Hypothalamus (tissue), 51 donors: ENCODE results near the gene CPNE8.

Source experiments
- DNase-seq, 51 donors: peaks; one replicate each; lab custom pipeline; 2025; lab: John Stamatoyannopoulos, UW

CPNE8 gene

DNA sequence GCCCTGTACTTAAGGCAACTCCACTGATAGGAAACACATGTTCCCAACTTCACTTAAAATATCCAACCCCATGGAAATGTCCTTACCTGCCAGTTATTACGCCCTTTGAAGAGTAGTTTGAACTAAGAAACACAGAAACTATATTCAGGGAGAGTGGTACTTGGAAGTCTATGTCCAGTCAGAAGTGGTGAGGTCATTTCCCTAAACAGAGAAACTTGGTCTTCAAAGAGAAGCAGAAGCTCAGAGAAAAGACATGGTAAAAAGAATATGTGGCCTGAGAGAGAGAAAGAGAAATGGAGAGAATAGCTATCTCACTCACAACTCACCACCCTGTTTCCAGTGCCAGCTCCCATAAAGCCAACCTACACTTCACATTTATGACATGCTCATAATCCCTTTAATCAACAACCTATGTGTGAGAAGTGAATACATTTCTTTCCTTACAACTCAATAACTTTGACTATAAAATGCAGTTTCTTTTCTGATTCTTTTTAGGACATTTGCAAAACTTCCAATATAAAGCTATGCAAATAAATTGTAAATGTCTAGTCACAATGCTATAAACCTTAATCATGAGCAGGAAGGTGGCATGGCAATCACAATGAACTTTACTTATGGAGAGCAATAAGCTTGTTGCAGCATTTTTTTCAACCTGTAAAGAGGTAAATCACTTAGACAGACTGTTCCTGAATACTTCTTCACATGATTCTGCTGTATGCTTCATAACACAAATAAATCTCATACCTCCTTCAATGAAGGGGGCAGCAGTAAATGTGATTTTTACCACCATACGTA is 67.1 kb downstream of the CPNE8 start:
- DNase-seq: no peak

DNA sequence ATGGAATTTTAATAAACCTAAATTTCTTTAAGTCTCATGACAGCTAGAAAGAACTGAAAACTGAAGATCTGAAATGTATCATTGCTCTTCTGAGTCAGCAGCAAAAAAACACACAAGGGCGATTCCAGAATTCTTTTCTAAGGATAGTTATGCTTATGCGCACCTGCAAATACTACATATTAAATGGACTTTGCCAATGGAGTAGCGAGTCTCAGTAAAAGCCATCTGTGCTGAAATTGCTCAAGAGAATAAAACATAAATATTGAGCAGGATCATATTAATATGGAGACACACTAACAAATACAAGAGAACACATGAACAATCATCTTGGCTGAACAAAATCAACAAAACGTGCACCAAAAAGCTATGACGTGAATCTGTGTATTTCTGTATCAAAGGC is 73.7 kb downstream of the CPNE8 start:
- DNase-seq: no peak

DNA sequence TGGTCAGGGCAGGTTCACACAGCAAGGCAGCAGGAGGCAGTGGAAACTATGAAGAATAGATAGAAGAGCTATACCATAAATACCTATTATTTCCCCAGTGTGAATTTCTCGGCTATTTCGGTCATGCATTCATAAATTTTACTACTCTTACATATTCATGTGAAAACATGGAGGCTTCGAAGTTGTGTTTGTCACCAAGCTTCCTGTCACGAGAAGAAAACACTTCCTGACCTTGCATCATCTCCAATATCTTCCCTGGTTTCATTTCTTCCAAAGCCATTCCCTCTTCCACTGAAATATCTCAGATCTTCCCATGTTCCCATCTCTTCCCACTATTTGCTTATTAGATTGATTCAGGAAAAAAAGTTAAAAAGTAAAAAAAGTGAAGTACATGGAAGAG is 80.4 kb downstream of the CPNE8 start:
- DNase-seq: no peak

DNA sequence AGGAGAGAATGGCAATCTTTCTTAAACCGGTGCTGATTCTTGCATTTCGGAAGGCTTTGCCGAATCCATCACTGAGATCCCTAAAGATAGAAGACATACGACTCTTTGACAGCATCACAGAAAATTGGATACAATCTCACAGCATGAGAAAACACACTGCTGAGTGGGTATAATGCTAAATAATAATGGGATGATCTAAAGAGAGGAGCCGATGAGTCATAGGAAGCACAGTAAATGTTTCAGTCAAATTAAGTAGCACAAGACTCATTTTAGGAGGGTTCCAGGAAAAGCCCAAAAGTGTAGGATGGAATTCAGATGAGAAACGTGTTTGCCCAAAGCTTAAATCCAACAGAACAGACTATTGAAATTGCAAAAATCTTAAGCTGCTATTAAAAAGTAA is 81.7 kb downstream of the CPNE8 start:
- DNase-seq: peak in 1 of 51 donors; percentile 17

DNA sequence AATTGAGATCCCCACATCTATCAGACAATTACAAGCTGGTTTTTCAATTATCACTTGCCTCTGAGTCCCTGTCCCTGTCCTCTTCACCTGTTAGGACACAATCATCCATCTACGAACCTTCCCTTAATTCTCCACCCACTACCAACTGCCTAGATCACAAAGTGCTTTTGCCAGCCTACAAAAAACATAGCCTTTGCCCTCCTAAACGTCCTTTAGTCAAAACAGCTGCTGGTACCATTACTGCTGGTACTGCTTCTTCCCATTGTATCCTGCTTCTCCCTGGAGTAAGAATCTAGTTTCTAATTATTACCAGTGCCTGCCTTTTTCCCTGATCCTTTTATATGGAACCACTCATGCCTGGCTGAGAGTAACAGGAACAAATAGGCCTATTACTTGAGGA is 82.1 kb downstream of the CPNE8 start:
- peak in 1 of 51 donors; percentile 17 for DNase-seq

DNA sequence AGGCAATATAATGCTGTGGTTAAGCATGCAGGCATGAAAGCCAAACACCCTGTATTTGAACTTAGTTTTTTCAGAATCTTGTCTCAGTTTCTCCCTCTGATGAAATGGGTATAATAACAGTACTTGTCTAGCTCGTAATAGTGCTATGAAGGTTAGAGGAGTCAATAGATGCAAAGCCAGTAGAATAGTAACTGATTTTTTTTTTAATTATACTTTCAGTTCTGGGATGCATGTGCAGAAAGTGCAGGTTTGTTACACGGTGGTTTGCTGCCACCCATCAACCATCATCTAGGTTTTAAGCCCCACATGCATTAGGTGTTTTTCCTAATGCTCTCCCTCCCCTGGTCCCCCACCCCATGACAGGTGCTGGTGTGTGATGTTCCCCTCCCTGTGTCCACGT is 87.4 kb downstream of the CPNE8 start:
- DNase-seq: no peak

DNA sequence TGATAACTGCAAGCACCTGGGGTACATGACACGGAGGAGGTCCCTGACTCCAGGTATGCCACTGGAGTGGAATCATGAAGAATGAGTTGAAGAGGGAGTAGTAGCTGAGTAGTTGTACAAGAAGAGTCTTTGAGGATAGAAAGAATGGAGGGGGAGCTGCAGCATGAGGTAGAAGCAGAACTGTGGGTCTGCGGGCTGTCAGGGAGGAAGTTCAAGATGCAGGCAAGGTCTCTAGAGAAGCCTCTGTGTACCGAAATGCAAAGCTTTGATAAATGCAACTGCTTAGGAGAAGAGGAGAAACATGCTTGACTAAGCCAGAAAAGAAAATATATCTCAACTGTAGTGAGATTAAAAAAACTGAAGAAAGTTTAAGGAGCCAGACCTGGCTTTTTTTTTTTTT is 91.5 kb downstream of the CPNE8 start:
- no peak for DNase-seq

DNA sequence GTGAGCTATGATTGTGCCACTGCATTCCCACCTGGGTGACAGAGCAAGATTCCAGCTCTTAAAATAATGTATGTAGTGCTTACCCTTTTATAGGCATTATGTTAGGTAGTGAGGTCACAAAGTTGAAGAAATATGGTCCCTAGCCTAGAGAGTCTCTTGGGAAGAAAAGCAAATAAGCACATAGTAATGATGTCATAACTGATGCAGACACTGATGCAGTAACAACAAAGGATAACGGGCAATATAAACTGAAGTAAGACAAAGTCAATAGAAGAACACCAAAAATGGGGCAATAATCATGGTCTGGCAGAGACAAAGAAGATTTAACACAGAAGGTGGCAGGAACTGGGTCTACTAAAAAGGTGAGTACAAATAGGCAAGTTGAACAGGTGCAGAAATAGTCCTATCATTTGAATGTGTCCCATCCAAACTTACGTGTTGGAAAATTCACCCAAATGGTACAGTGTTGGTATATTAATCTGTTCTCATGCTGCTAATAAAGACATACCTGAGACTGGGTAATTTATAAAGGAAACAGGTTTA is 93.5 kb downstream of the CPNE8 start:
- DNase-seq: no peak

DNA sequence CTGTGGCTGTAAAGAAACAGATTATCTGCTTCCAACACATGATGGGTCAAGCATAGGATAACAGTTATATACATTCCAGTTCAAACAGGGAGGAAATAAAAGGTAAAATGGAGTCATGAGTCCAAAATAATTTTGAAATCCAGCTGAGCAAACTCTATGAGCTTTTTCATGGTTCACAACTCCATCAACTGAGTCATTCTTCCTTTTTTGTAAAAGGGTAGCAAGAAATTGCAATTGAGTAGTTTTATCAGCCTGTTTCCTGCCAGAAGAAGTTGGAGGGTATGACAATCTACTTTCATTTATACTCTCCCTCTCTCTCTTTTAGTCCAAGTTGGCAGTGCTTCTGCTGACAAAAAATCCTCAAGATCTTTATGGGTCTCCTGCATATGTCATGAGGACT is 95.6 kb downstream of the CPNE8 start:
- no peak for DNase-seq

DNA sequence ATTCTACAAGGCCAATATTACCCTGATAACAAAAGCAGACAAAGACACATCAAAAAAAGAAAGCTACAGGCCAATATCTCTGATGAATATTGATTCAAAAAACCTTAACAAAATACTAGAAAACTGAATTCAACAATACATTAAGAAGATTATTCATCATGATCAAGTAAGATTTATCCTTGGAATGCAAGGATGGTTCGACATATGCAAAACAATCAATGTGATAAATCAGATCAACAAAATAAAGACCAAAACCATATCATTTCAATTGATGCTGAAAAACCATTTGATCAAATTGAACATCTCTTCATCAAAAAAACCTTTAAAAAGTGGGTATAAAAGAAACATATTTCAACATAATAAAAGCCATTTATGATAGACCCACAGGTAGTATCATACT is 117.3 kb downstream of the CPNE8 start:
- no peak for DNase-seq

DNA sequence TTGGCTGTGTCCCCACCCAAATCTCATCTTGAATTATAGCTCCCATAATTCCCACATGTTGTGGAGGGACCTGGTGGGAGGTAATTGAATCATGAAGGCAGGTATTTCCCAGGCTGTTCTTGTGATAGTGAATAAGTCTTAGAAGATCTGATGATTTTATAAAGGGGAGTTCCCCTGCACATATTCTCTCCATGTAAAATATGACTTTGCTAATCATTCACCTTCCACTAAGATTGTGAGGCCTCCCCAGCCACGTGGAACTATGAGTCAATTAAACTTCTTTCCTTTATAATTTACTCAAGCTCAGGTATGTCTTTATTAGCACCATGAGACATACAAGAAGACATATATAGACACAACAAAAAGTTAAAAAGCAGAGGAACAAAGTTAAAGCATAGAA is 120.0 kb downstream of the CPNE8 start:
- no peak for DNase-seq

DNA sequence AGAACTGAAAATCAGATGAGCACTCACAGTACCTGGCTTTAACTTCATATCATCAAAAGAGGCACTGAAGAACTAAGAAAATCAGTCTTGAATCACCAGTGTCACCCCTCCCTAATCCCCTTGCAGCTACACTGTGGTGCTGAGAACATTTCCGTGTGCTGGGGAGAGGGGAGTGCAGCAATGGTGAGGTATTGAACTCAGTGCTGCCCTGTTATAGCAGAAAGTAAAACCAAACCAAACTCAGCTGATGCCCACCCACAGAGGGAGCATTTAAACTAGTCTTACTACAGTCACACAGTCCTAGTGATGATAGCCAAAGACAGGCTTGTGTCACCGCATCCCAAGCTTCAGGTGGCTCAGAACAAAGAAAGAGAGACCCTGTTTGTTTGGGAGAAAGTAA is 122.1 kb downstream of the CPNE8 start:
- DNase-seq: no peak

DNA sequence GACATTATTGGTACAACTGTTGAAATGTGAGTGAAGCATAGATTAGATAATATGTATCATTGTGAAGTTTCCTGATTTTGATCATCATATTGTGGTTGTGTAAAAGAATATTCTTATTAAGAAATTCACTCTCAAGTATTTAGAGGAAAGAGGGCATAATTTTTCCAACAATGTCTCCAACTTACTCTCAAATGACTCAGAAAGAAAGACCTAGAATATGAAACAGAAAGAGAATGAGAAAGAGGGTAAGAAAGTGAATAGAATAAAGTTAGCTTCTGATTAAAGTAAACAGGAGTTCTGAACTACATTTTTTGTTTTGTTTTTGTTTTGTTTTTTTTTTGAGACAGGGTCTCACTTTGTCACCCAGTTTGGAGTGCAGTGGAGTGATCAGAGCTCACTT is 123.0 kb downstream of the CPNE8 start:
- DNase-seq: no peak

DNA sequence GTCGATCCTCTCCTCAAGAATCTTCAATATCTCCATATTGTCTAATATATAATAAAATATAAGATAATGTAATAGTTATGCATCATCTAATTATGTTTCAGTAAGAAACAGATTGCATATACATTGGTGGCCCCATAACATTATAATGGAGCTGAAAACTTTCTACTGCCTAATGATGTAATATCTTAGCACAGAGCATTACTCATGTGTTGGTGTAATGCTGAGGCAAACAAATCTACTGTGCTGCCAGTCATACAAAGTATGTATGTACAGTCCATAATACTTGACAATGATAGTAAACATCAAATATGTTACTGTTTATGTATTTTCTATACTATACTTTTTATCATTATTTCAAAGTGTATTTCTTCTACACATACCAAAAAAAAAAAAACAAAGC is 128.7 kb downstream of the CPNE8 start:
- no peak for DNase-seq

DNA sequence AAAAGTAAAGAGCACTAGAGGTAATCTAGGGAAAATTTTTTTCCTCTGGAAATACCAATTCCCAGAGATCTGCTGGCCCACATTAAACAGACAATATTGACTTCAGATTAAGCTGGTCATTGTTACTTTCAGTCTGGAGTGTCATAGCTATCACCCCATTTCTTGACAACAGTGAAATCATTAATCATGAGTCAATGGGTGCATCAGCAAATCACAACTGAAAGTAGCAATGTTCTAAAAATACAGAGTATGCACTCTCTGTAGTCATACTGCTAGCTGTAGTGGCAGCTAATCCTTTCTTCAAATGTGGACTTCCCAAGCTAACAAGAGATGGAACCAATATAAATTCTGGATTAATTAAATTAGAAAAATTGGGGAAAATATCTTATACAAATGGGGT is 129.9 kb downstream of the CPNE8 start:
- DNase-seq: no peak

DNA sequence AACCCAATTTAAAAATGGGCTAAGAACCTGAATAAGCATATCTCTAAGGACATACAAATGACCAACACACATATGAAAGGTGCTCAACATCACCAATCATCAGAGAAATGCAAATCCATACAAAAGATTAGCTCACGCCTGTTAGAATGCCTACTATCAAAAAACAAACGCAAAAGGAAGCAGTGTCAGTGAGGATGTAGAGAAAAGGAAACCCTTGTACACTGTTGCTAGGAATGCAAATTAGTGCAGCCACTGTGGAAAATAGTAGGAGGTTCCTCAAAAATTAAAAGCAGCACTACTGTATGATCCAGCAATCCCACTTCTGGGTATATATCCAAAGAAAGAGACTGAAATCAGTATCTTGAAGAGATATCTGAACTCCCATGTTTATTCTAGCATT is 133.0 kb downstream of the CPNE8 start:
- no peak for DNase-seq

DNA sequence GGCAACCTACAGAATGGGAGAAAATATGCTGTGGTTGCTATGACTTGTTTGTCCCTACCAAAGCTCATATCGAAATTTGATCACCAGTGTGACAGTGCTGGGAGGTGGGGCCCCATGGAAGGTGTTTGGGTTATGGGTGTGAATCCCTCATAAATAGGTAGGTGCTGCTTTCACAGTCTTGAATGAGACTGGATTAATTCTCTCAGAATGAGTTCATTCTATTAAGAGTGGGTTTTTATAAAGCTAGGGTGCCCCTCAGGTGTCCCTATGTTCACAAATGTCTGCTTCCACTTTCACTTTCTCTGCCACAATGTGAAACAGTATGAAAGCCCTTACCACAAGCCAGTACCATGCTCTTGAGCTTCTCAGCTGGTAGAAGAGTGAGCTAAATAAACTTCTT is 133.5 kb downstream of the CPNE8 start:
- DNase-seq: no peak

DNA sequence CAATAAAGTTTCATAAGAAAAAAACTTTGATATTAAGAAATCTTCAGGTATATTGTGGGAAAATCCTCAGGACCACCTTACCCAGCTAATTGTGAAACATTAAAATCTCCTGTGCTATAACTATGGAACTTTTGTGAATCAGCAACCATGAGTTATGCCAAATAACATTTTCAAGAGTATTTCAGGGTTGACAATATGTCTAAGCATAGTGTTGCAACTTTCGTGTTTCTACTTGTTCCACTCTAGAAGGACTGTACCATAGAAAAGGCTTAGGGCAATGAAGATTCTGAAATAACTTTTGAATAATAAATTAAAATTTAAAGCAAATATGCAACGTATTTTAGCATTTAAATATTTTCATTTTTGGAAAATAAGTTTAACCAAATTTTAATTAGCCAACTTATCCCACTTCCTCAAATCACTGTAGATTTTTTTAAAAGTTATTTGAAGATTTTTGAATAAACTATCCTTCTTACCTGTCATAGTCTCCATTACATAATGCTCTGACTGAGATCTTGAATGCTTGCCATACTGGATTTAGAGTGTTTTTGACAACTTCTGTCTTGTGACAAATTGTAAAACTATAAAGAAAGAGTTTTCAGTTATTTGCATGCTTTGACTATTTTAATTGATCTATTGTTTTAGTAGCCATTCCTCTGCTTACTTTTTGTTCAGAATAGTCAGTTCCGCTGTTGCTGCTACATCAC is 143.6 kb downstream of the CPNE8 start:
- DNase-seq: no peak

DNA sequence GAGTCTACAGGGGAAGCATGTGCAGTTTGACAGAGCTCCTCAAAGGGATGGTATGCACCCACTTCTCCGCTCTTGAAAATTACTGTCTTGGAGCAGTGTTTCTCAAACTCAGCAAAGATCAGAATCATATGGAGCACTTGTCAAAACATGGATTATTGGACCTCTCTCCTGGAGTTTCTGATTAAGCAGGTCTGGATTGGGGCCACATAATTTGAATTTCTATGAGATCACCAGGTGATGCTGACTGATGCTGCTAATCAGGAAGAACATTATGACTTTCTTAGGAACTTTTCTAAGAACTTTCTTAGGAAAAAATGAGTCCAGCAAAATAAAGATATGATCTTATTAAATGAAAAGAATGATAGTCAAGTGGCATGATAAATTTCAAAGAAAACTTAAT is 144.3 kb downstream of the CPNE8 start:
- no peak for DNase-seq

DNA sequence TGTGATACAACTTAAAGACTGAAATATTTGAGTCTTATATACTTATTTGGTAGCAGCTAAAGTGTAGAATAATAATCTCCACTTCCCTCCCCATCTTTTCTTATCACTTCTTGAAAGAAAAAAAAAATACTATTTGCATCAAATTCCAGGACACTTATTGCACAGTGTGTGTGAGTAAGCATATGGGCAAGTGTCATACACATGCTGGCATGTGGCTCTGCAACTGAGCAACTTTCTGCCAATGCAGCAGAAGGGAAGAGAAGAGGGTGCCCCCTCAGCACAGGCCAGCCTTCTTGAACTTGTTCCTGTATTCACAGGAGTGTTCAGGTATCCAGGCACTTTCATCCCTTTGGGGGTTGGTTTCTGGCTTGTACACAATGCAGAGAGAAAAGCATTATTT is 145.8 kb downstream of the CPNE8 start:
- DNase-seq: no peak

DNA sequence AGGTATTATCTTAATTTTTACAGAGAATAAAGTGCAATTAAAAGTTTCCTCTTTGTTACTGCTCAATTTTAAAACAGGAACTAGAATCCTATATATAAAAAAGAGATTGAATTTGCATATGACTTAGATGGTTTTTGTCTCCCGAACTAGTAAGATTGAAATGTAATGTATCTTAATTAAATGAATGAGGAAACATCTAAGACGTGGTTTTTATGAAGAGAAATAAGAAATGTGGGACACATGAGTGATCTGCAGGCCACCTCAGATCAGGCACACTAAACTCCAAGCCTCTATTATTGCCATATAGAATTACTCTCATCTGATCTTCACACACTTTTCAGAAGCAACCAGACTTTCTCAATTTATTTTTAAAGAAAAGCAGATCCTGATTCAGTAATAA is 158.6 kb downstream of the CPNE8 start:
- no peak for DNase-seq

DNA sequence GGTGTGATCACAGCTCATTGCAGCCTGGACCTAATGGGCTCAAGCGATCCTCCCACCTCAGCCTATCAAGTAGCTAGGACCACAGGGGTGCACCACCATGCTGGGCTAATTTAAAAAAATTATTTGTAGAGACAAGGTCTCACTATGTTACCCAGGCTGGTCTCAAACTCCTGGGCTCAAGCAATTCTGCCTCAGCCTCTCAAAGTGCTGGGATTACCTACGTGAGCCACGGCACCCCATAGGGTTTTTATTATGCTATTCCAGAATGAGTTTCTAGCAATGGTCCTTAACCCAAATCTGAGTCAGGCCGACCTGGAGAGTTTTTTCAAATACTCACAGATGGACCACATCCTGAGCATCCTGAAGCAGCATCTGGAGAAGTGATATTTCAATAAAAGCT is 159.8 kb downstream of the CPNE8 start:
- DNase-seq: no peak
